Lower lobe of right lung (tissue), 2 donors: ENCODE measurements around the gene SLC12A6. TPM values are rescaled to one million over a fixed set of nuclear protein-coding genes. Genes with fewer than 3 reads are reported as not detected.
"Not testable (repeated sequence)": the region's sequence is repeated elsewhere in the genome, so short reads cannot be mapped to it uniquely, and the experiment has no call there.

Experiments used
- ATAC-seq, 2 donors: fragments of 200-7000 bp; cut with Tn5 transposase; one replicate each; pipeline ENCODE4 v1.9.1; 2020 to 2022; ENCODE audit warnings: mild to moderate bottlenecking in 2 of 2, moderate library complexity in 2 of 2
- DNase-seq: peaks from one replicate; pipeline ENCODE4 v3.0.0-alpha.2; 2020
- H3K27ac ChIP-seq: fragments of 200-600 bp; one replicate; pipeline ENCODE4 v1.8.0; 2022
- H3K27me3 ChIP-seq: fragments of 200-600 bp; one replicate; pipeline ENCODE4 v1.8.0; 2022; ENCODE audit warnings: low read depth
- H3K36me3 ChIP-seq: fragments of 200-600 bp; one replicate; pipeline ENCODE4 v1.8.0; 2022; ENCODE audit warnings: mild to moderate bottlenecking
- H3K4me1 ChIP-seq: fragments of 200-600 bp; one replicate; pipeline ENCODE4 v1.8.0; 2022
- H3K4me3 ChIP-seq: fragments of 200-600 bp; one replicate; pipeline ENCODE4 v1.8.0; 2022; ENCODE audit warnings: mild to moderate bottlenecking
- H3K9me3 ChIP-seq: fragments of 200-600 bp; one replicate; pipeline ENCODE4 v1.8.0; 2022
- intact Hi-C: fragments of 100-400 bp; cut with DNase I; formaldehyde crosslinking; loops from one replicate; pipeline ENCODE4 v1.11.0; 2022
- total RNA-seq: library from RNA; stranded (reverse); fragmentation: NEBNext Ultra II Directional; extraction: Animal tissue kit (Norgen Biotek cat#: 25700); gene quantifications from one replicate; pipeline ENCODE4 v1.2.1, GENCODE V29; 2021
- TF ChIP-seq, protein P1 (sequence below): fragments of 200-600 bp; IDR thresholded peaks from one replicate; pipeline ENCODE4 v1.8.0; 2022; ENCODE audit warnings: antibody characterized with exemption, mild to moderate bottlenecking
- donor health status: DM: no; HTN: yes; CAD: no; lungs with severe emphysema.

The SLC12A6 gene
- total RNA-seq, 1 donor from 2014 or later: 59.7 TPM

DNA sequence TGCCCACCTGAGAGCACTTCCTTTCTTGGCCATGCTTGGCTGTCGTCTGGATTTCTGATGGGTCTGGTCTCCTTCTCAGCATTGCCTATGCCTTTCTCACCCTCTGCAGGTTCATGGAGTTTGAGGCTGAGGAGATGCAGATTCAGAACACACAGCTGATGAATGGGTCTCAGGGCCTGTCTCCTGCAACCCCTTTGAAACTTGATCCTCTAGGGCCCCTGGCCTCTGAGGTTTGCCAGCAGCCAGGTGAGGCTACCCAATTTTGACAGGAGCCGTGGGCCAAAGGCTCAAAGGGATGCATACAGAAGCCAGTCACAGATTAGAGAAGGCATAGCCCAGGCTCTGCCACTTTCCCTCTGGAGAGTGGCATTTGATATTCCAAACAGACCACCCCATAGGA is 16.0 kb upstream of the SLC12A6 start:
- H3K4me3 ChIP-seq: no peak overlapping the region
- peaks cover 32% of the 10 kb centered on the region for H3K36me3 ChIP-seq
- H3K9me3 ChIP-seq: no peaks in the 10 kb centered on the region
- H3K4me1 ChIP-seq: no peaks in the 10 kb centered on the region
- TF ChIP-seq, protein P1, sequence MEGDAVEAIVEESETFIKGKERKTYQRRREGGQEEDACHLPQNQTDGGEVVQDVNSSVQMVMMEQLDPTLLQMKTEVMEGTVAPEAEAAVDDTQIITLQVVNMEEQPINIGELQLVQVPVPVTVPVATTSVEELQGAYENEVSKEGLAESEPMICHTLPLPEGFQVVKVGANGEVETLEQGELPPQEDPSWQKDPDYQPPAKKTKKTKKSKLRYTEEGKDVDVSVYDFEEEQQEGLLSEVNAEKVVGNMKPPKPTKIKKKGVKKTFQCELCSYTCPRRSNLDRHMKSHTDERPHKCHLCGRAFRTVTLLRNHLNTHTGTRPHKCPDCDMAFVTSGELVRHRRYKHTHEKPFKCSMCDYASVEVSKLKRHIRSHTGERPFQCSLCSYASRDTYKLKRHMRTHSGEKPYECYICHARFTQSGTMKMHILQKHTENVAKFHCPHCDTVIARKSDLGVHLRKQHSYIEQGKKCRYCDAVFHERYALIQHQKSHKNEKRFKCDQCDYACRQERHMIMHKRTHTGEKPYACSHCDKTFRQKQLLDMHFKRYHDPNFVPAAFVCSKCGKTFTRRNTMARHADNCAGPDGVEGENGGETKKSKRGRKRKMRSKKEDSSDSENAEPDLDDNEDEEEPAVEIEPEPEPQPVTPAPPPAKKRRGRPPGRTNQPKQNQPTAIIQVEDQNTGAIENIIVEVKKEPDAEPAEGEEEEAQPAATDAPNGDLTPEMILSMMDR: no peak
- no peak overlapping the region for H3K27ac ChIP-seq
- intact Hi-C loops: no loop called here
- no peak for DNase-seq
- no peak for ATAC-seq
- no peaks in the 10 kb centered on the region for H3K27me3 ChIP-seq

DNA sequence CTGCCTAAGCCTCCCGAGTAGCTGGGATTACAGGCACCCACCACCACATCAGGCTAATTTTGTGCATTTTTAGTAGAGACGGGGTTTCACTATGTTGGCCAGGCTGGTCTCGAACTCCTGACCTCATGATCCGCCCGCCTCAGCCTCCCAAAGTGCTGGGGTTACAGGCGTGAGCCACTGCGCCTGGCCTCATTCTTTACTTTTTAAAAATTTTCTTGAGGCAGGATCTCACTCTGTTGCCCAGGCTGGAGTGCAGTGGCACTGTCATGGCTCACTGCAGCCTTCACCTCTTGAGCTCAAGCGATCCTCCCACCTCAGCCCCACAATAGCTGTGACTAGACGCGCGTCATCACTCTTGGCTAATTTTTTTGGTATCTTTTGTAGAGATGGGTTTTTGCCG is 15.4 kb upstream of the SLC12A6 start:
- ATAC-seq, H3K4me1 ChIP-seq, DNase-seq, H3K4me3 ChIP-seq, H3K27ac ChIP-seq, H3K9me3 ChIP-seq, H3K27me3 ChIP-seq, intact Hi-C loops: not testable (repeated sequence)
- H3K36me3 ChIP-seq: peaks cover 25% of the 10 kb centered on the region

DNA sequence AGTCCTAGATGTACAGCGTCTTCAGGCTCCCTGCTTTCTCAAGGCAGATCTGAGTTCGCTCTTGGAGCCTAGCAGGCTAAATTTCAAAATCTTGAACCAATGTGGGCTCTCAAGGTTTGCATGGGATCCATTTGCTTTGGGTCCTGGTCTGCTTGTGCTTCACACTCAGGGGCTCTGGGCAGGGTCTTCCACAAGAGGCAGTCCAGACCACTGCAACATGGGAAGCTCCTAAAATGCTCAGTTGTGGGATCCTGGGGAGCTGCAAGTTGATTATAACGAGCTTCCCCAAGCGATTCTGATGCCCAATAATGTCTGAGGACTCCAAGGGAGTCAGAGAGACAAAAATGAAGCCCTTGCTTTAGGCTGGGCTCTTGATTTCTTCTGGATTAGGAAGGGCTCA is 12.2 kb upstream of the SLC12A6 start:
- DNase-seq: no peak
- Histone ChIP-seq H3K9me3 (no peaks in the 10 kb centered on the region), H3K36me3 (no peaks in the 10 kb centered on the region), H3K4me1 (no peaks in the 10 kb centered on the region), H3K4me3 (no peak overlapping the region), H3K27me3 (no peaks in the 10 kb centered on the region), H3K27ac (no peak overlapping the region)
- intact Hi-C loops: no loop called here
- ATAC-seq: no peak
- TF ChIP-seq, protein P1: no peak

DNA sequence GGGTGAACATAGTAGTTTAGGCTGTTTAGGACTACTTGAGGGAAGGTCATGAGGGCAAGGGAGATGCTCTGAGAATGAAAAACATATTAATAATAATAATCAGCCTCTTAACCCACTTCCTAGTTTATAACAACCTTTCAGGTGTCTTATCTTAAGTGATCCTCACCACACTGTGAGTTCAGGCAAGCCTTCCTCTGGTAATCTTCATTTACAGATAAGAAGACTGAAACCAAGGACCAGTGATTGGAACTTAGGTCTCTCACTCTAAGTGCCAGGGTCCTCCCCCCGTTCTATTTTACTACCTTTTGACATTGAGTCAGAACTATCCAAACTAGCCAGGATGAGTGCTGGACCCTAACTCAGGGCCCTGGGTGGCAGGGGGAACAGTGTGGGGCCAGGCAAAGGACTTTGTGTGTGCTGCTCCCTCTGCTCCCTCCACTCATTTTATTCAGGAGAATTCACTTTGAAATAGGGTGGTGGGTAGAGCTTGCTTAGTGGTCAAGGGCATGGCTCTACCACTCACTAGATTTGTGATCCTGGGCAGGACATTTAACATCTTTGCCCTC is 11.2 kb upstream of the SLC12A6 start:
- Histone ChIP-seq H3K4me3 (no peak overlapping the region), H3K9me3 (no peaks in the 10 kb centered on the region), H3K36me3 (no peaks in the 10 kb centered on the region), H3K27ac (no peak overlapping the region), H3K27me3 (no peaks in the 10 kb centered on the region), H3K4me1 (no peaks in the 10 kb centered on the region)
- ATAC-seq (no peak), DNase-seq (no peak)
- intact Hi-C loops: no loop called here
- TF ChIP-seq, protein P1: no peak

DNA sequence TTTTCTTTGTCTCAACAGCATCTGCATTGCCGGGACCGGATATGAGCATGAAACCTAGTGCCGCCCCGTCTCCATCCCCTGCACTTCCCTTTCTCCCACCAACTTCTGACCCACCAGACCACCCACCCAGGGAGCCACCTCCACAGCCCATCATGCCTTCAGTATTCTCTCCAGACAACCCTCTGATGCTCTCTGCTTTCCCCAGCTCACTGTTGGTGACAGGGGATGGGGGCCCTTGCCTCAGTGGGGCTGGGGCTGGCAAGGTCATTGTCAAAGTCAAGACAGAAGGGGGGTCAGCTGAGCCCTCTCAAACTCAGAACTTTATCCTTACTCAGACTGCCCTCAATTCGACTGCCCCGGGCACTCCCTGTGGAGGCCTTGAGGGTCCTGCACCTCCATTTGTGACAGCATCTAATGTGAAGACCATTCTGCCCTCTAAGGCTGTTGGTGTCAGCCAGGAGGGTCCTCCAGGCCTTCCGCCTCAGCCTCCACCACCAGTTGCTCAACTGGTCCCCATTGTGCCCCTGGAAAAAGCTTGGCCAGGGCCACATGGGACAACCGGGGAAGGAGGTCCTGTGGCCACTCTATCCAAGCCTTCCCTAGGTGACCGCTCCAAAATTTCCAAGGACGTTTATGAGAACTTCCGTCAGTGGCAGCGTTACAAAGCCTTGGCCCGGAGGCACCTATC is 10.5 kb upstream of the SLC12A6 start:
- no peak for ATAC-seq
- DNase-seq: no peak
- TF ChIP-seq, protein P1: no peak
- Histone ChIP-seq H3K27me3 (no peaks in the 10 kb centered on the region), H3K4me1 (no peaks in the 10 kb centered on the region), H3K27ac (no peak overlapping the region), H3K36me3 (no peaks in the 10 kb centered on the region), H3K4me3 (no peak overlapping the region), H3K9me3 (no peaks in the 10 kb centered on the region)
- intact Hi-C loops: no loop called here
